OCI-M2 (cell line): Measurements from ENCODE around the gene NLRP1.

ENCODE experiments used
- DNase-seq: peaks from one replicate; lab custom pipeline; 2025; ENCODE audit not compliant: unreplicated experiment; lab: John Stamatoyannopoulos, UW

Gene NLRP1

DNA sequence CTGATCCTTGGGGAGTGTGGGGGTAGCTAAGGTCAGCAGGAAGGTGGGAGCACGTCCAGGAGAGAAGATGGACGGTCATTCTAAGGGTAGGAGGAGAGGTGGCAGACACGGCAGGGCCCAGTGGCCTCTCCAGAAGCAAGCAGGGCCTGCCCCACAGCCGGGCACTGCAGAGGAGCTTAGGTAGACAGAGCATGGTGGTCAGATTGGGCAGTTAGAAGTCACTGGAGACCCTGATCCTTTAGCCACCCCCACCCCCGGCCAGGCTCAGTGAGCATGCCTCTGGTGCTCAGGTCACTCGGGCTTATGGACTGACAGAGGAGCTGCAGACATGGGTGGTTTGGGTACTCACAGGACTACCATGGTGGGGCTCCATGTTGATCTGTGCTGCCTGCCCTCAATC, 26.3 kb downstream of the NLRP1 start:
- DNase-seq = no peak

DNA sequence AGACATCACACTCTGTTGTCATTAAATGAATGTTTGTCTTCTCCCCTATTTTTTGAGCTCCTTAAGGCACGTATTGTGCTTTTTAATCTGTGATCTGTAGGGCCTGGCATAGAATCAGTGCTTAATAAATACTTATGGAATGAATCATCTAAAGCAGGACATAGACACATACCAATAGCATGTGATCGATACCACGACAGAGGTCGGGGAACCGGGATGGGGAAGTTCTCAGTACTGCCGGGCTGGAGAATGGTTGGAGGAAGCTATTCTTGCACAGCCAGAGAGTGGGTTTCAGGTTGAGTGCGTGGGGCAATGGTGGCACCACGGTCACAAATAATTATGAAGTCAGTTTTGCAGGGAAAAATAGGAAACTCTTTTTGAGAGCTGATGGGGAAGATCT, 26.8 kb downstream of the NLRP1 start:
- no peak for DNase-seq

DNA sequence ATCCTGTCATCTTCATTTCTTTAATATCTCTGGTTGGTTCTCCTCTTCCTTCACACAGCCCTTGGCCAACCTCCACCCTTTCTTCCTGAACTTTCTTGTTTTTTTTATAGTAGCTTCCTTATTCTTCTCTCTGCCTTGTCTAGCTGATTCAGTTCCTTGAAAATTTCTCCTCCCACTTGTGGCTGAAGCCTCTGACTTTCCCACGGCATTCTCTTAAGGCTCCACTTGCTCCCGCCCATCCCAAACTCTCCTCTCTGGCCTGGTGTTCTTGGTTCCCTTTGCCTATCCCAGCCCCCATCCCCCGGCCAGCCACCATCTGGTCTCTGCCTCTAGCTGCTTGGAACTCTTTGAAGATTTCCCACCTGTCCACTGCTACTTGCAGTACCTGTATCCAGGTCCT, 29.1 kb downstream of the NLRP1 start:
- no peak for DNase-seq

DNA sequence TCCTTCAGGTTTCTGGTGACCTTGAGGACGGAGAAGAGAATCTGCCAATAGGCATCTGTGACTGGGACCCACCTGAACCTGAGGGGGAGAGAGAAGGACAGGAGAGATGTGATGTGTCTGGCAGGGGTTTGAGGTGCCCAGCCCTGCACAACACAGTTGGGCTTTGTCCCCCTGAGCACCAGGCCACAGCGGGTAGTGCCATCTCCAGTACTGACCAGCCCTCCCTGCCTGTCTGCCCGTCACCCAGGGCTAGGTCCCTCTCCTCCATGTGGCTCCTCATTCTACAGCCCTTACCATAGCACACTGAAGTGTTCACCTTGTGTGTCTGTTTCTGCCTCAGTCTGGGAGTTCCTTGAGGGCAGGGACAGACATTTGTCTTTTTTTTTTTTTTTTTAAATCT, 30.8 kb downstream of the NLRP1 start:
- DNase-seq = no peak

DNA sequence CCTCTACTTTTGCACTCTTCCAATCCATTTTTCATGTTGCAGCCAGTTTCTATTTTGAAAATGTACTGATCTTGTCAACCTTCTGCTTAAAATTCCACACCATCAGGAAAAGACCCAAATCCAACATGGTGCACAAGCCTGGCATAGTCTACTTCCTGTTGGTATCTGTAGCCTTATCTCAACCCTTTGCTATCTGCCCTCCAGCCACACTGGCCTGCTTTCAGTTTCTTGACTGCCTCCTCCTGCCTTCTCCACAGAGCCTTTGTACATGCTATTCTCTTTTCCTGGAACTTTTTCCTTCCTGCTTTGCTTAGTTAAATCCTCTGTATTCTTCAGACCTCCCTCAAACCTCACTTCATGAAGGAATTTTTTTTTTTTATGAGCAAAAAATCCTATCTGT, 31.5 kb downstream of the NLRP1 start:
- no peak for DNase-seq

DNA sequence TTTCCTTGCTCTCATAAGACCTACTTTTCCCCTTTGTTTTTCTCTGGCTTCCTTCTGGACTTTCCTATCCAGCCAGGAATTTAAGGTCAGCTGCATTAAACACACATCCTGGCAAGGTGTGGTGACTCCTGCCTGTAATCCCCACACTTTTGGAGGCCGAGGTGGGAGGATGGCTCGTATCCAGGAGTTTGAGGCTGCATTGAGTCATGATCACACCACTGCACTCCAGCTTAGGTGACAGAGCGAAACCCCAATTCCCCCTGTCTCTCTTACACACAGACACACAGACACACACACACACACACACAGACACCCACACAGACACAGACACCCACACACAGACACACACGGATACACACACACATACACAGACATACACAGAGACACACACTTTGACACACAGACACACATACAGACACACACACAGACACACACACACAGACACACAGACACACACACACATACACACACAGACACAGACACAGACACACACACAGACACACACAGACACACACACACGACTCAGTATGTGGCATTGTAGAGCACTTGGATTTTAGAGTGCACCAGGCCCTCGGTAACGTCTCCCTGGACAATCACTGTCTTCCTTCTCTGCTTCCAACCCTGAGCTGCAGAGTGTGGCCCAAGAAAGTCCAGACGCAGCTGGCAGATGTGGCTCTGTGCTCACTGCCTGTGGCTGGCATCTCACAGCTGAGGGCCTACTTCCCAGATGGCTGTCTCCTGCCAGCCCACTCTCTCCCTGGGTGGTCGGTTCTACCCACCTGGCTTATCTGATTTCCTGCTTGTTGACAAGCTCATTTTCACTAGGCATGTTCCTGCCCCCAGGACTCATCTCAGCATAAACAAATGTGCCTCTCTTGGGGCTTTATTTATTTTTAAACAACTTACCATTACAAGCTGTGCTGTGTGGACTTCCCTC, 39.0 kb downstream of the NLRP1 start:
- no peak for DNase-seq

DNA sequence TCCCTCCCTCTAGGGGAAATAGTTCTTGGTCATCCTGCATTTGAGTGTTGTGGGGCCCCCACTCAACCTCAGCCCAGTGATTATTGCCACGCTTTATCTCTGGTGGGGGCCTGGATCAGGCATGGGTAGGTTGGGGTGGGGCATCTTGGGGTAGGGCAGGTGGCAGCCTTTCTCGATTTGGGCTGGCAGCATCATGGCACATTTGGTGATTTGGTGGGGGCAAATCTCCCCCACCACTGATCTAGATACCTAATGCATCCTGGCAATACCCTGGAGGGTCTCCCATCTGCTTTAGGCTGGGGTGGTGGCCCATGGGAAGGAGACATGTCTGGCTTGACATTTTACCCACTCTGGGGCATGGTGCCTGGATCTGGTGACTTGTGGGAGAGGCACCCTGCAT, 40.2 kb downstream of the NLRP1 start:
- DNase-seq = no peak

DNA sequence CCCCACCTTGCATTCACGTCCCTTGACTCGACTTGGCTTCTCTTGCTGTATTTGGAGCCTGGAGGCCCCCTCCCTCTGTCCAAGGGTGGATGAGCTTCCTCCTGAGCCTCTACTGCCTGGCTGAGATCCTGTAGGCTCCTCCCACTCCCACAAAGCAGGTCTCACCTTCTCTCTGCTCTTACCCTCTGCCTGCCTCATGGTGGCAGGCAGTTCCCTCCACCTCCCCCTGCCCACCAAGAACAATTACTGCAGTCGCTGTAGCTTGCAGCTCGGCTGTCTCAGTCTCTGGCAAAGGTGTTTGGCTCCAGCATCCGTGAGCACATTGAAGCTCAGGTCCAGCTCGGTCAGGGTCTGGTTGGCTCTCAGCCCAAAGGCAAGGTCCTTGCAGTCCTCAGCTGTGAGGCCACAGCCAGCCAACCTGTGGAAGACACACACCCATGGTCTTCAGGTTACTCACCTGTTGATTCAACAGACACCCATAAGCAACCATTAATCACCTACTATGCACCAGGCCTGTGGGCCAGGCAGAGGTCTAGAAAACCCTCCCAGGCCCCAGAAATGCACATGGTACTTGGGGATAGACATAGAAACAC, 42.6 kb downstream of the NLRP1 start:
- no peak for DNase-seq

DNA sequence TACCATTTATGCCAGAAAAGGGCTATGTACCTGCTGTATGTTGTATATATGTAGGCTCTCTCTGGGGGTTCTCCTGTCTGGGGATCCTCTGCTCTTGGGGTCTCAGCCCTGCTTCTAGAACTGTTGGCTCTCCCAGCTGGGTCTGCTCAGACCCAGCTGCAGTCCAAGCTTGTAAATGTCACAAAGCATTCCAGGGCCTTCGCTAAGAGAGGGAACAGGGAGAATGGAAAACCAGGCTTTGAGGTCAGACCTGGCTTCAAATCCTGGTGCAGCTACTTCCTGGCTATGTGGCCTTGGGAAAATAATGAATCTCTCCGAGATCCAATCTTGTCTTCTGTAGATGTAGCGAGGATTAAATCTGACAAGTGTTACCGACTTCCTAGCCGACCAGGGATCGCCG, 44.0 kb downstream of the NLRP1 start:
- no peak for DNase-seq

DNA sequence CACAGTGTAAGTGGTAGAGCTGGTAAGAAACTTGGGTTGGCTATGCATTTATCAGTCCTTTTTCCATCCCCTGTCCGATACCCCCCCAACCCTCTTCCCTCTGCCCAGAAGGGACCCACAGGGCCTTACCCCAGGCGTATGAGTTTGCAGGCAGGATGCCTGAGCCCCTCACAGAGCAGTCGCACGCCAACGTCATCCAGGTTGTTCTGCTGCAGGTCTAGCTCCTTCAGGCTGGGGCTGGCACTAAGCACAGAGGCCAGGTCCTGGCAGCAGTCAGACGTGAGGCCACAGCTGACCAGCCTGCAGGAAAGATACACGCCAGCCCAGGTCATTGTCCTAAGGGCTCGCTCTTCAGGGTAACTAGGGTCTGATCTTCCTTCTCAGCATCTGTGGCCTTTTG, 45.0 kb downstream of the NLRP1 start:
- no peak for DNase-seq

DNA sequence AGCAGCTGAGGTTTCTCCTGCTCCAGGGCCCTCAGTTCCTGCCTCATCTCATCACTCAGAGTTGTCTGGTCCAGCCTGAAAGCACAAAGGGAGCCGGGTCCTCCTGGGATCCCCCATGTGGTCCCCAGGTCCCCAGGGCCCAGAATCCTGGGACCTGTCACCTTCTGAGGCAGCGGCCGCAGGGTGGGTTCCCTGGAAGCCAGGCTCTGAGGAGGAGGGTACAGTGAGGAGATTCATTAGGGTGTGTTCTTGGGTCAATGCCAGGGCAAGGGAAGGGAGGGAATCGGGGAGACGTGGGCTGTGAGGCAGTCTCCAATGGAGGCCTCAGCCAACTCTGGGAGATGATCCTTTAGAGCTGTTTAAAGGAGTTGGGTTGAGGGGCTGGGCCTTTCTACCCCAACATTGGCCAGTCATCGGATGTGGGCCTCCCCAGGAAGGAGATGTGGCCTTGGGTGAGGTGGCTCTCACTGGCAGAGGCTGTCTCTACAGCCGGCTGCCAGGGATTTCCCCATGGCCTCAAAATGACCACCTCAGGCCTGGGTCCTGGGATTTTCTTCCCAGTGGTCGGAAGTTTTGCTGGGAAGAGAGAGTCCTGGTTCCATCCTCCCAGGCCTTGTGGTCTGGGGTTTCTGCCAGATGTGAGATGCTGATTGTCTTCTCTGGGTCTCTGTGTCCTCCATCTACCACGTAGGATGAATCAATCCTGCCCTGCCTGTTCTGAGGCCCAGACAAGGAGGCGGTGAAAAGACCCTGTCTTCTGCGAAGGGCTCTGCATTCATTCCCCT, 47.3 kb downstream of the NLRP1 start:
- no peak for DNase-seq

DNA sequence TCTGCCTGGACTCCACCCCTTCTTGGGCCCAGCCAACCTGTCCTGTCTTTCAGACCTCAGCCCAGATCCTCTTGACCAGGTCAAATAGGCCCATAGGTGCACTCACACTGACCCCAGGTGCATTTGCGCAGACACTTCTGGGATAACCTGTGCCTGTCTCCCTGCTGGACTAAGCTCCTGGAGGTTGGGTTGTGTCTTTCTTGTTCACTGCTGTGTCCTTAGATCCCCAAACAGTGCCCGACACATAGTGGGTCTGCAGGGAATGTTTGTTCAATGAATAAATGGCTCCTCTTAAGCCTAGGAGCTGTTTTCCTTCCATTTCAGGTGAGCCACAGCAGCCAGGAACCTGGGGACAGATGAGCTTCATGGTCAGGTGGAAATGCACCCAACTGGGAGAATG, 48.9 kb downstream of the NLRP1 start:
- DNase-seq = no peak

DNA sequence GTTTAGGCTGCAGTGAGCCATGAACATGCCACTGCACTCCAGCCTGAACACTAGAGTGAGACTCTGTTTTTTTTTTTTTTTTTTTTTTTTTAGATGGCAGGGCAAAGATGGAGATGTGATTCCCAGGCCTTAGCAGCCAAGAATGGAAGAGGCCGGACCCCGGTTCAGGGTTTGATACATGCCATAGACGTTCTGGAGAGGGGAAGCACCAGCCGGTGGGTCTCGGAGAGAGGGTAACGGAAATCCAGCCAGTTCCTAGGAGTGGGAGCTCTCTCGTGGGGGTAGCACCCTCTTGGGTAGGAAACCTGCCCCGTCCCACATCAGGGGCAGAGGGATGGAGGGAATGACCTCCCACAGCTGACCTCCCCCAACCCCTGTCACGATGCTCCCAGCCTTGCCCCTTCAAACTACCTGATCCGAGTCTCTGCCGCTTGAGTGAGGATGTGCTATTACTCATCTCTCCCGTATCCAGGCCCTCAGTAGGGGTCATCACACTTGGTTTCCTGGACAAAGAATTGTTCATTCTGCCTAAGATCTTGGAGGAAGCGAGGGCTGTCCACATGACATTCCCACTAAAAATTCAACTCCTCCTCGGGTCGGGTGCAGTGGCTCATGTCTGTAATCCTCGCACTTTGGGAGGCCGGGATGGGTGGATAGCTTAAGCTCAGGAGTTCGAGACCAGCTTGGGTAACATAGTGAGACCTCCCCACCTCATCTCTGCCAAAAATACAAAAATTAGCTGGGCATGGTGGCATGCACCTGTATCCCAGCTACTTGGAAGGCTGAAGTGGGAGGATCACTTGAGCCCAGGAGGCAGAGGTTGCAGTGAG, 50.6 kb downstream of the NLRP1 start:
- no peak for DNase-seq

DNA sequence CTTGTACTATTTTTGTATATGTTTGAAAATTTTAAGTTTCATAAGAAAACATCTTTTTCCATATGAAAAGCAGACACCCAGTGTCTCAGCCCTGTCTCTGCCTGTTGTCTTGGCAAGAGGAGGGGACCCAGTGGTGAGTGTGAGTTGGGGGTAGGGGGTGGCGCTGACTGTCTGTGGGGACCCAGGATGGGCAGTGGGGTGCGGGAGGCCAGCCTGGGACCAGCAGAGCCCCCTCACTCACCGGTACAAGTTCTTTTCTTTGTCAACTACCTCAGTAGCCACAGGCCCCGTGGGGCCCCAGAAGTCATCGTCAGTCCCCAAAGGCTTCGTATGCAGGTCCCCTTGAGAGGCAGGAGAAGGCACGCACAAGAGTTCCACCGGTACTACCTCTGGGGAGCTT, 51.7 kb downstream of the NLRP1 start:
- DNase-seq = no peak

DNA sequence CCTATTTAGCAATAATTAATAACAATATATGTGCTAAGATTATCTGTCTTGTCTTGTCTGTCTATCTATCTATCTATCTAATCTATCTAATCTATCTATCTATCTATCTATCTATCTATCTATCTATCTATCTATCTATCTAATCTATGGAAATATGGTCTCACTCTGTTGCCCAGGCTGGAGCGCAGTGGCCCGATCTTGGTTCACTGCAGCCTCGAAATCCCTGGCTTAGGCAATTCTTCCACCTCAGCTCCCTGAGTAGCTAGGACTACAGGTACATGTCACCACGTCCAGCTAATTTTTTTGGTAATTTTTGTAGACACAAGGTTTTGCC, 53.3 kb downstream of the NLRP1 start:
- no peak for DNase-seq

DNA sequence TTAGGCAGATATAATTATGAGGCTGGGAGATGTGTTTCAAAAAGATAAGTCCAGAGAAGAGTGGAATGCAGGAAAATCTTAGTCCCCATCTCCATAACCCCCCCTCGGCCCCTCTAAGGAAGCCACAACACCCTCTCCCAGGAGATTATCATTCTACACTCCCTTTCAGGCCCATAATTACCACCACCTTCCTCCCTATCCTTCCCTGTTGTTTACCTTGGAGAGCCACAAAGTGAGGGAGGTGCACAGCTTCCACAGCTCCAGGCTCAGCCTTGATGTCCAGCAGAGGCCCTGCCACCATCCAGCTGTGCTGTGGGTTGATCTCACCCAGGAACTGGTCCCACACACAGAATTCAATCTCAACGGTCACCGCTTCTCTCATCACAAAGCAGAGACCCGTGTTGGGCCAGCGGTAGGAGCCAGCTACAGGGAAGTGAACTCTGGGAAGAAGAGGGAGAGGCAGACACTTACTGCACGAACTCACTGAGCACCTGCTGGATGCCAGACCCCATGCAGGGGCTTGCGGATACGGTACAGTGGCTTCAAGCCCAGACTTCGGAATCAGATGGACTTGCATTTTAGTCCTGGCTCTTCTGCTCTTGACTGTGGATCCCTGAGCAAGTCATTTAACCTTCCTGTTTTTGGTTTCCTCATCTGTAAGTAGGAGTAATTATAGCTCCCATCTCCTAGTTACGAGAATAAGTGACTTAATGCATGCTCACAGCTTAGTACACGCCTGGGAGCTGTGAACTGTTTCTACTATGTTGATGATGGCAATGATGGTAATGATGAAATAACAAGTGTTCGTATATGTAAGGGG, 53.8 kb downstream of the NLRP1 start:
- no peak for DNase-seq

DNA sequence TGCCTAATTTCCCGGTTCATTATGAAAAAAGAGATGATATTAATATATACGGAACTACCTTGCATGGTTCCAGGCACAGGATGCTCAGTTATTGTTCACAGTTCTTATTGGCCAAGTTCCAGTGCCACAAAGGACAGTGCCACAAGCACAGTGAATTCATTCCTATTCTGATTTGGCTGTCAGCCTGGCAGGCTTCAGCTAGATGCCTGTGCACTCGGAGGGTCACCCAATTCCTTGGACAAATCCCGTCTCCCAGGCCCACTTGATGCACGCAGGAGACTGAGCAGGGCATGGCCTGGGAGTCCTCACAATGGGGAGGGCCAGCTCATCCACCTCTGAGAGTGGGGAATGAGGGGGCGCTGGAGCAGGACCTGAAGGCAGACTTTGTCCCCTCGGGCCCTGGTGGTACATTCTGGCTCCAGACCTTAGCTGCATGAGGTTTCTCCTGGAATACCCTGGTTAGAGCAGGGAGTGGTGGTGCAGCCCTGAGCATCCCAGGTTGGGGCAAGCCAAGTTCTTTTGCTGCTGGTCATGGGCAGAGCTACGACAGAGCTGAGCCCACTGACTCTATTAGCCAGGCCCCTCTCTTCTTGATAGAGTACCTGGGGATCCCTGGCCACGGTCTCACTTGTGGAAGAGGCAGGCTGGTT, 56.6 kb downstream of the NLRP1 start:
- DNase-seq = no peak

DNA sequence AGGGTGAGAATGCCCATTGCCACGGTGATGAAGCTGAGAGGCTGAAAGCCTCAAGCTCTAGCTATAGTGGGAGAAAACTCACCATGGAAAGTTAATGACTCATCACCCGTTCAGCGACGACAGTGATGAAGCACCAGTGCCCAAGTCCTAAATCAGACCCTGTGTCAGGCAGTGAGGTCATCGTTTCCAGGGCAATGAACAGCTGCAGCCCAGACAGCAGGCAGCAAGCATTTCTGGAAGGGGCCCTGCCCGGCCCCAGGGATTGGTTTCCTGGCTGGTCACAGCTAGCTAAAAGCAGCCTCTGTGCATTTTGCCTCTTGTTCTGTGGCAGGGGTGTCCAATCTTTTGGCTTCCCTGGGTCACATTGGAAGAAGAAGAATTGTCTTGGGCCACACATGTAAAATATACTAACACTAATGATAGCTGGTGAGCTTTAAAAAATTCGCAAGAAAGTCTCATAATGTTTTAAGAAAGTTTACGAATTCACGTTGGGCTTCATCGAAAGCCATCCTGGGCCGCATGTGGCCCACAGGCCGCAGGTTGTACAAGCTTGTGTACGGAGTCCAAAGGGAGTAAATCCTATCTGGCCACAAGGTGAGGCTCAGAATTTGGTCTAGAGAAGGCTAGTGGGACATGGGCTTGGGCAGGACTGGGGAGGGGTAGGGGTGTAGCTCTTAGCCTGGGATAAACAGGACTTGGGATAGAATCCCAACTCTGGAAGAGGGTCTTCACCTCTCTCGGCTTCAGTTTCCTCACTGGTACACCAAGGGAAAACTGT, 57.3 kb downstream of the NLRP1 start:
- no peak for DNase-seq

DNA sequence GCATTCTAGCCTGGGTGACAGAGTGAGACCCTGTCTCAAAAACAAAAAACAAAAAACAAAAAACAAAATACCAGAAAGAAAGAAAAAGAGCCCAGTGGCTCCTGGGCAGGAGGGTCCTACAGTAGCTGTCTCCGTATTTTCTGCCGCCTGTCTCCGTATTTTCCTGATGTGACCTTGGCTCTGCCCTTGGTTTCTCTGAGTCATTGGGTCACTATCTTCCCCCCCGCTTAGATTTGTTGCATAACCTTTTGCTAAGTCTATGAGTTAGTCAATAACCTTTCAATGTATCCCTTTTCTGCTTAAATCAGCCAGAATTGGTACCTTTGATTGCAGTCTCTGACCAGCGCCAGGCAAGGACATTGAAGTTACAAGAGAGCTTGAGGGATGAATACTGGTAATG, 61.1 kb downstream of the NLRP1 start:
- no peak for DNase-seq
